HEK293T (cell line): ENCODE data around the gene SALL2.

Experiments used
- ARNT ChIP-seq: fragments of 450-650 bp; IDR thresholded peaks from 2 replicates; pipeline ENCODE4 v1.6.1; 2017; ENCODE audit warnings: mild to moderate bottlenecking
- BHLHE40 ChIP-seq: fragments of 450-650 bp; IDR thresholded peaks from 2 replicates; pipeline ENCODE4 v1.6.1; 2016; ENCODE audit warnings: mild to moderate bottlenecking, moderate library complexity, borderline replicate concordance
- CTBP1 ChIP-seq: fragments of 450-650 bp; IDR thresholded peaks from 2 replicates; pipeline ENCODE4 v1.6.1; 2016; ENCODE audit warnings: borderline replicate concordance
- ELF4 ChIP-seq: fragments of 450-650 bp; IDR thresholded peaks from 2 replicates; pipeline ENCODE4 v1.6.1; 2017; ENCODE audit warnings: antibody characterized with exemption
- FOXA1 ChIP-seq: fragments of 450-650 bp; IDR thresholded peaks from 2 replicates; pipeline ENCODE4 v1.6.1; 2016; ENCODE audit warnings: mild to moderate bottlenecking
- FOXK2 ChIP-seq: fragments of 450-650 bp; IDR thresholded peaks from 2 replicates; pipeline ENCODE4 v1.6.1; 2016; ENCODE audit warnings: mild to moderate bottlenecking
- FOXM1 ChIP-seq: fragments of 450-650 bp; IDR thresholded peaks from 2 replicates; pipeline ENCODE4 v1.6.1; 2017; ENCODE audit warnings: mild to moderate bottlenecking, borderline replicate concordance
- LEF1 ChIP-seq: fragments of 450-650 bp; IDR thresholded peaks from 2 replicates; pipeline ENCODE4 v1.6.1; 2017; ENCODE audit warnings: mild to moderate bottlenecking, borderline replicate concordance
- NFRKB ChIP-seq: fragments of 450-650 bp; IDR thresholded peaks from 2 replicates; pipeline ENCODE4 v1.6.1; 2016; ENCODE audit warnings: mild to moderate bottlenecking, moderate library complexity
- SP1 ChIP-seq: fragments of 450-650 bp; IDR thresholded peaks from 2 replicates; pipeline ENCODE4 v1.6.1; 2017
- TARDBP ChIP-seq: fragments of 450-650 bp; IDR thresholded peaks from 2 replicates; pipeline ENCODE4 v1.6.1; 2016
- ZNF384 ChIP-seq: fragments of 450-650 bp; IDR thresholded peaks from 2 replicates; pipeline ENCODE4 v1.6.1; 2016
- TF ChIP-seq, protein P1 (sequence below): fragments of 450-650 bp; IDR thresholded peaks from 2 replicates; pipeline ENCODE4 v1.6.1; 2016

DNA sequence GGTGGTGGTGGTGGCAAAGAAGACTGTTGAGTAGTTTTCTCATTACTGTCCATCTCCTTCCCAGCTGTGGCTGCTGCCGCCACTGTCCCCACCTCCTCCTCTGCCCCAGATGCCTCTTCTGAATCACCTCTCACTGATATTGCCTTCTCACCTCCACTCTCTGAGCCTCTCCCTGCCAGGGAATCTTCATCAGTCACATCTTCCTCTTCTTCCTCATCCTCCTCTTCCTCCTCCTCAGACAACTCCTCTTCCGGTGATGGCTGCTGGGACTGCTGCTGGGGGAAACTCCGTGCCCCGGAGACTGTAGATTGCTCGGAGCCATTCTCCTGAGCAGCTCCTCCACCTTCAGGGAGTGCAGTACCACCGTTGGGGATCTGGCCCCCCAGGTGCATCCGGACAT, 2.9 kb downstream of the SALL2 start:
- TF ChIP-seq TARDBP (no peak), BHLHE40 (no peak), FOXM1 (no peak), NFRKB (no peak), FOXK2 (no peak), CTBP1 (no peak), SP1 (no peak), LEF1 (no peak), FOXA1 (no peak), ELF4 (no peak), ZNF384 (no peak), ARNT (no peak)
- TF ChIP-seq, protein P1, sequence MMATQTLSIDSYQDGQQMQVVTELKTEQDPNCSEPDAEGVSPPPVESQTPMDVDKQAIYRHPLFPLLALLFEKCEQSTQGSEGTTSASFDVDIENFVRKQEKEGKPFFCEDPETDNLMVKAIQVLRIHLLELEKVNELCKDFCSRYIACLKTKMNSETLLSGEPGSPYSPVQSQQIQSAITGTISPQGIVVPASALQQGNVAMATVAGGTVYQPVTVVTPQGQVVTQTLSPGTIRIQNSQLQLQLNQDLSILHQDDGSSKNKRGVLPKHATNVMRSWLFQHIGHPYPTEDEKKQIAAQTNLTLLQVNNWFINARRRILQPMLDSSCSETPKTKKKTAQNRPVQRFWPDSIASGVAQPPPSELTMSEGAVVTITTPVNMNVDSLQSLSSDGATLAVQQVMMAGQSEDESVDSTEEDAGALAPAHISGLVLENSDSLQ, result no peak
